ENCODE data around the gene GAB2.
"Not testable (repeated sequence)": the region's sequence is repeated elsewhere in the genome, so short reads cannot be mapped to it uniquely, and the experiment has no call there.

The GAB2 gene

DNA sequence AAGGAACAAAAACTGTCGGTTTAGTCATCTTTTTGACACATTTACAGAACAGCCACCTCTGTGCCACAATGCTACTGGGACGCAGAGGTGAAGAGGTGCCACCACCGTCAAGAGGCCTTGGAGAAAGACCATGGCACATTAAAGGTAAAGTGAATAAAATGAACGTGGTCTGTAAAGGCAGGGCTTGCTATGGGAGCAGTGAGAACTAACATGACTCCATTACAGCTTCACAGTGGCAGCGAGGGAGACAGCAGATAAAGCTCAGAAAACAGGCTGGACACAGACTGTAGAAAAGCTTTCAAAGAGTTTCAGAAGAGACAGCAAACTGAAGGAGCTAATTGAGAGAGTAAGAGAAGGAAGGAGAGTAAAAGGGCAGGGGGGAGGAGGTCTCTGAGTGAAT is 102.9 kb downstream of the GAB2 start:
- Mint-ChIP-seq H3K27me3 (no peaks in the 10 kb centered on the region), H3K4me1 (peaks cover 70% of the 10 kb centered on the region), H3K9me3 (no peaks in the 10 kb centered on the region), H3K27ac (no peak overlapping the region), H3K36me3 (peaks cover 17% of the 10 kb centered on the region), H3K4me3 (no peak overlapping the region)
- ATAC-seq, result no peak

DNA sequence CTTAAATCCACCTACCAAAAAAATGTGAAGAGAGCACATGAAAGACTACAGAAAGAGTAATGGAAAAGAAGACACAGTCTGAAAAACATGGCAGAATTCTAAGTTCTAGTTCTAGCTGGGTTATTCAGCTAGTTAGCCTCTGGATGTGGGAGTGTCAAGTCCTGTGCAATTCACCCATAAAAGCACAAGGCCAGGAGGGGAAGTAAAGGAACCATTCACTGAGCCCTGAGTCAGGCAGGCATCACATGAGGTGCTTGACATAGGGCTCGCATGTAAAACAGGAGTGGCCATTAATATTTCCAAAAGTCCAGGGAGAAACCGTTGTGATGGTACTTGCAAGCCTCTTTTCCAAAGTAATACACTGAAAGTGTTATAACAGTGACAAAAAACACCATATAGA is 103.7 kb downstream of the GAB2 start:
- no peak overlapping the region for H3K4me3 Mint-ChIP-seq
- no peak for ATAC-seq
- H3K36me3 Mint-ChIP-seq, result peaks cover 17% of the 10 kb centered on the region
- no peaks in the 10 kb centered on the region for H3K9me3 Mint-ChIP-seq
- no peak overlapping the region for H3K27ac Mint-ChIP-seq
- no peaks in the 10 kb centered on the region for H3K27me3 Mint-ChIP-seq
- H3K4me1 Mint-ChIP-seq, result peaks cover 76% of the 10 kb centered on the region

GRCh38 chr11:78313181-78313795 is 104.3 kb downstream of the GAB2 start:
- Mint-ChIP-seq H3K27ac (peak overlapping the region; percentile 45), H3K36me3 (peaks cover 18% of the 10 kb centered on the region), H3K27me3 (no peaks in the 10 kb centered on the region), H3K4me3 (no peak overlapping the region), H3K9me3 (no peaks in the 10 kb centered on the region), H3K4me1 (peaks cover 80% of the 10 kb centered on the region)
- no peak for ATAC-seq

- Mint-ChIP-seq H3K9me3 (no peaks in the 10 kb centered on the region), H3K4me1 (peaks cover 80% of the 10 kb centered on the region), H3K4me3 (no peak overlapping the region), H3K27me3 (no peaks in the 10 kb centered on the region), H3K27ac (peak overlapping the region; percentile 45), H3K36me3 (peaks cover 18% of the 10 kb centered on the region)
- ATAC-seq, result peak; percentile 82
Observed at GRCh38 chr11:78312712-78313111, 104.9 kb downstream of the GAB2 start.

- H3K27ac Mint-ChIP-seq, result peak overlapping the region; percentile 45
- H3K4me3 Mint-ChIP-seq, result peak overlapping the region; percentile 13
- peaks cover 84% of the 10 kb centered on the region for H3K4me1 Mint-ChIP-seq
- H3K36me3 Mint-ChIP-seq, result peaks cover 18% of the 10 kb centered on the region
- no peaks in the 10 kb centered on the region for H3K9me3 Mint-ChIP-seq
- no peak for ATAC-seq
- H3K27me3 Mint-ChIP-seq, result no peaks in the 10 kb centered on the region
Observed at GRCh38 chr11:78311702-78312371, 105.8 kb downstream of the GAB2 start.

DNA sequence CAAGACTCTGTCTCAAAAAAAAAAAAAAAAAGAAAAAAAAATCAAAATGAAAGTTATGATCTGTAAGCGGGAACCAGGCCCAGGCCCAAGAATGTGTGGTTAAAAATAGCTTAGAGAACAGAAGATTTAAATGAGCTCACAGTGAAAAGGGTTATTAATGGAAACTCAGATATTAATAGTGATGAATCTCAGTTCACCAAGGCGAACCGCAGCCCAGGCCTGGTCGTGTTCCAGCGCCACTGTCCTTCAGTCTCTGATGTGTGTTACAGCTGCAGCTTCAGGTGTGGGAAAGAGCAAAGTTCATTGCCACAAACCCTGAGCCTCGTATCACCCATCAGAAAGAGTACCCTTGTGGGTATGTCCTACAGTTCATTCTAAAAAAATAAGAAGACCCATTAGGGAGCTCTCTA is 107.1 kb downstream of the GAB2 start:
- Mint-ChIP-seq H3K27me3 (no peaks in the 10 kb centered on the region), H3K9me3 (no peaks in the 10 kb centered on the region), H3K4me3 (peak overlapping the region; percentile 64), H3K36me3 (peaks cover 14% of the 10 kb centered on the region), H3K27ac (peak overlapping the region; percentile 85), H3K4me1 (peaks cover 80% of the 10 kb centered on the region)
- peak; percentile 81 for ATAC-seq

DNA sequence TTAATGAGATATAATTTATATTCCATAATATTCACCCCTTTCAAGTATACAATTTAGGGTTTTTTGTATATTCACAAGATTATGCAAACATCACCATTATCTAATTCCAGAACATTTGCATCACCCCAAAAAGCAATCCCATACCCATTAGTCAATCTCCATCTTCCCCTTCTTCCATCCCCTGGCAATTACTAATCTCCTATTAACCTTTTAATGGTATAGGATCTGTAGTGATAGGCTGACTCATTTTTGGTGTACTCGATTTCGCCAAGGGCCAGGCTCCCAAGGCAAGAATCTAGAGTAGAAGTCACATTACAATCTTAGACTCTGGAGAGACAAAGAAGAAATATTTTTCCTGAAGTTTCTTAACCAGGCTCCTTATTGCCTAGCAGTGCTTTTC is 113.4 kb downstream of the GAB2 start:
- Mint-ChIP-seq H3K36me3 (peaks cover 14% of the 10 kb centered on the region), H3K27me3 (no peaks in the 10 kb centered on the region), H3K4me1 (peaks cover 38% of the 10 kb centered on the region), H3K27ac (no peak overlapping the region), H3K4me3 (no peak overlapping the region), H3K9me3 (no peaks in the 10 kb centered on the region)
- ATAC-seq, result no peak

- Mint-ChIP-seq H3K36me3 (no peaks in the 10 kb centered on the region), H3K9me3 (no peaks in the 10 kb centered on the region), H3K27me3 (no peaks in the 10 kb centered on the region), H3K4me1 (peaks cover 48% of the 10 kb centered on the region), H3K4me3 (no peak overlapping the region), H3K27ac (no peak overlapping the region)
- no peak for ATAC-seq
Observed at GRCh38 chr11:78300108-78300839, 117.3 kb downstream of the GAB2 start.

DNA sequence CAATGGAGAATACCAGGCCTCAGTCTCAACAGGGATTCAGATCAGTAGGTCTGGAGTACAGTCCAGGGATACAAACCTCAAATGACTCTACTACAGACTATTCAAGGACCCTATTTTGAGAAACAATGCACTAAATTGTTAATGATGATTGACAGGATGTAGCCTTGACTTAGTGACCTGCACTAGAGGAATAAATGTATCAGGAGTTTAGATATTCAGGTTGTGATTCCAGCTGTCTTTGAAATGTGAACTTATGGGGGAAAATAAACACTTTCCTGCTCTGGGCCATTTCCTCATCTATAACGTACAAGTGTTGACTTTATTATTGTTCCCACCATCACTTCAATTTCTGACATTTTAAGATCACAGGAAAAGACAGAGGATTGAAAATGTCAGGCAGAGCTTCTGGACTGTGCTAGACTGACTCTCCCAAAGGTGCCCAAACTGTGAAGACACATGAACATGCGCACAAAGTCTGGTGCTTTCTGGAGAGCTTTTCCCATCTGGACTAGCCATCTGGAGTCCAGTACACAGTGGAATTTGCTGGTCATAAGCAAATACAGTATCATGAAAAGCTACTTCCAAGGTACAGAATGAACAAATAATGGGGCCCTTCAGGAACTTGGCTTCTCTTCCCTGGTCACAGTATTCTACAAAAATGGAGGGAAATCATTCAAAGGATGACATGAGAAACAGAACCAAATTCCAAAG is 118.5 kb downstream of the GAB2 start:
- ATAC-seq, result no peak
- Mint-ChIP-seq H3K4me3 (no peak overlapping the region), H3K27ac (no peak overlapping the region), H3K9me3 (no peaks in the 10 kb centered on the region), H3K4me1 (peaks cover 49% of the 10 kb centered on the region), H3K36me3 (no peaks in the 10 kb centered on the region), H3K27me3 (no peaks in the 10 kb centered on the region)

- Mint-ChIP-seq H3K4me3 (no peak overlapping the region), H3K9me3 (peaks cover 3% of the 10 kb centered on the region), H3K27ac (no peak overlapping the region), H3K27me3 (no peaks in the 10 kb centered on the region), H3K4me1 (peaks cover 49% of the 10 kb centered on the region), H3K36me3 (peaks cover 6% of the 10 kb centered on the region)
- peak; percentile 62 for ATAC-seq
Observed at GRCh38 chr11:78298291-78298771, 119.3 kb downstream of the GAB2 start.

DNA sequence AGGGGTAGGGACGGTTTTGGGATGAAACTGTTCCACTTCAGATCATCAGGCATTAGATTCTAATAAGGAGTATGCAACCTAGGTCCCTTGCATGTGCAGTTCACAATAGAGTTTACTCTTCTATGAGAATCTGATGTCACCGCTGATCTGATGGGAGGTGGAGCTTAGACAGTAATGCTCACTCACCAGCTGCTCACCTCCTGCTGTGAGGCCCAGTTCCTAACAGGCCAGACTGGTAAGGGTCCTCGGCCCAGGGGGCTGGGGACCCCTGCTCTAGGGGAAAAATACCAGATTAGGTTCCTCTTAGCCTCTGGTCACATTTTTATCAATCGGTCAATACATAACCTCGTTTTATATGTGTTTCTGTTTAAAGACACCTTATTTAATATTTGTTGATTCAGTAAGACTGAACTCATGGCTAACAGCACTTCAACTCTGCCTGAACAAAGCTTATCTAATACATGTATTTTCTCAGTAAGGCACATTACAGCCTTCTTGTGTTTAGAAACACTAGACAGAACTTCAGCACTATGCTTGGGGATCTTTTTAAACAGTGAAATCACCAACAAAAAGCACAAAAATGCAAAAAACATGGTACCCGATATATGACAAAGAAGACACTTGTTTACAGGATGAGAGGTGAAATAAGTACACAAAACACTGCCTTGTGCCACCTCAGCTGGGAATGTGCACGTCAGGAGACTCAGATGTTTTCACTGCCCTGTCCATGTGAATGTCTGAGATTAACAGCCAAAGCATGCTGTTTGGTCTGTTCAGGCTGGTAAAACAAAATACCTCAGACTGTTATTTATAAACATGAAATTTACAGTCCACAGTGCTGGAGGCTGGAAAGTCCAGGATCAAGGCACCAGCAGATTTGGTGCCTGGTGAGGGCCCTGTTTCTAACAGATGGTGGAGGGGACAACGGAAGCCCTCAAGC is 121.4 kb downstream of the GAB2 start:
- Mint-ChIP-seq H3K27me3 (no peaks in the 10 kb centered on the region), H3K27ac (no peak overlapping the region), H3K4me3 (no peak overlapping the region), H3K9me3 (peaks cover 3% of the 10 kb centered on the region), H3K4me1 (peaks cover 49% of the 10 kb centered on the region), H3K36me3 (peaks cover 6% of the 10 kb centered on the region)
- ATAC-seq, result no peak

- H3K27me3 Mint-ChIP-seq, result no peaks in the 10 kb centered on the region
- H3K36me3 Mint-ChIP-seq, result peaks cover 13% of the 10 kb centered on the region
- H3K9me3 Mint-ChIP-seq, result peaks cover 3% of the 10 kb centered on the region
- H3K4me1 Mint-ChIP-seq, result peaks cover 55% of the 10 kb centered on the region
- ATAC-seq, result no peak
- H3K4me3 Mint-ChIP-seq, result no peak overlapping the region
- H3K27ac Mint-ChIP-seq, result no peak overlapping the region
Observed at GRCh38 chr11:78295347-78295746, 122.3 kb downstream of the GAB2 start.

- H3K4me1 Mint-ChIP-seq, result peaks cover 63% of the 10 kb centered on the region
- ATAC-seq, H3K27me3 Mint-ChIP-seq, H3K4me3 Mint-ChIP-seq, H3K9me3 Mint-ChIP-seq, H3K27ac Mint-ChIP-seq: not testable (repeated sequence)
- peaks cover 24% of the 10 kb centered on the region for H3K36me3 Mint-ChIP-seq
Observed at GRCh38 chr11:78294100-78294499, 123.5 kb downstream of the GAB2 start.

- H3K27ac Mint-ChIP-seq, result no peak overlapping the region
- no peaks in the 10 kb centered on the region for H3K27me3 Mint-ChIP-seq
- H3K4me1 Mint-ChIP-seq, result peaks cover 57% of the 10 kb centered on the region
- ATAC-seq, result no peak
- no peak overlapping the region for H3K4me3 Mint-ChIP-seq
- peaks cover 8% of the 10 kb centered on the region for H3K9me3 Mint-ChIP-seq
- H3K36me3 Mint-ChIP-seq, result peaks cover 24% of the 10 kb centered on the region
Observed at GRCh38 chr11:78293536-78293935, 124.1 kb downstream of the GAB2 start.
